Activated T-helper 17 cell treated with anti-CD3 and anti-CD28 coated beads, Interleukin-2, amount 50 U/mL, for 72 hours (primary cell): ENCODE data around the gene SOHLH1. TPM values are rescaled to one million over a fixed set of nuclear protein-coding genes. Genes with fewer than 3 reads are reported as not detected.

Experiments
- ATAC-seq: fragments of 150-1000 bp; cut with Tn5 transposase; replicated peaks from 2 replicates; pipeline ENCODE4 v1.10.0; 2021; ENCODE audit warnings: mild to moderate bottlenecking, moderate library complexity
- H3K27ac Mint-ChIP-seq: one replicate; pipeline ENCODE4 v1.8.0; 2022; ENCODE audit warnings: mixed read lengths
- H3K27me3 Mint-ChIP-seq: one replicate; pipeline ENCODE4 v1.8.0; 2022; ENCODE audit warnings: mixed read lengths
- H3K36me3 Mint-ChIP-seq: one replicate; pipeline ENCODE4 v1.8.0; 2022; ENCODE audit warnings: low read depth, mild to moderate bottlenecking, mixed read lengths
- H3K4me1 Mint-ChIP-seq: one replicate; pipeline ENCODE4 v1.8.0; 2022; ENCODE audit warnings: mixed read lengths
- H3K4me3 Mint-ChIP-seq: one replicate; pipeline ENCODE4 v1.8.0; 2022; ENCODE audit warnings: mild to moderate bottlenecking, mixed read lengths
- H3K9me3 Mint-ChIP-seq: one replicate; pipeline ENCODE4 v1.8.0; 2022; ENCODE audit warnings: mixed read lengths
- total RNA-seq, 2 donors: library from RNA; stranded (reverse); gene quantifications; one replicate each; pipeline ENCODE4 v1.2.3, GENCODE V29; 2022

The SOHLH1 gene
- total RNA-seq, 2 donors from 2014 or later: not detected

- no peak for ATAC-seq
- H3K4me1 Mint-ChIP-seq: no peaks in the 10 kb centered on the region
- peaks cover 12% of the 10 kb centered on the region for H3K9me3 Mint-ChIP-seq
- H3K4me3 Mint-ChIP-seq: no peak overlapping the region
- no peak overlapping the region for H3K27ac Mint-ChIP-seq
- H3K36me3 Mint-ChIP-seq: no peaks in the 10 kb centered on the region
- peaks cover 15% of the 10 kb centered on the region for H3K27me3 Mint-ChIP-seq
Observed at GRCh38 chr9:135650408-135650807, 48.9 kb downstream of the SOHLH1 start.

GRCh38 chr9:135649508-135649907 lies 49.8 kb downstream of the SOHLH1 start:
- H3K9me3 Mint-ChIP-seq: peaks cover 21% of the 10 kb centered on the region
- peaks cover 10% of the 10 kb centered on the region for H3K27me3 Mint-ChIP-seq

GRCh38 chr9:135648494-135649410 lies 50.5 kb downstream of the SOHLH1 start:
- H3K4me3 Mint-ChIP-seq: no peak overlapping the region
- peaks cover 10% of the 10 kb centered on the region for H3K27me3 Mint-ChIP-seq
- ATAC-seq: no peak
- H3K36me3 Mint-ChIP-seq: no peaks in the 10 kb centered on the region
- no peak overlapping the region for H3K27ac Mint-ChIP-seq
- H3K9me3 Mint-ChIP-seq: peaks cover 22% of the 10 kb centered on the region
- H3K4me1 Mint-ChIP-seq: no peaks in the 10 kb centered on the region

More at GRCh38 chr9:135649508-135649907, 49.8 kb downstream of the SOHLH1 start:
- ATAC-seq: no peak
- H3K4me3 Mint-ChIP-seq: no peak overlapping the region
- H3K27ac Mint-ChIP-seq: no peak overlapping the region
- no peaks in the 10 kb centered on the region for H3K36me3 Mint-ChIP-seq
- no peaks in the 10 kb centered on the region for H3K4me1 Mint-ChIP-seq

GRCh38 chr9:135647884-135648283 lies 51.4 kb downstream of the SOHLH1 start:
- Mint-ChIP-seq H3K4me1 (no peaks in the 10 kb centered on the region), H3K27ac (no peak overlapping the region)

GRCh38 chr9:135644631-135645218 lies 54.6 kb downstream of the SOHLH1 start:
- Mint-ChIP-seq H3K9me3 (peaks cover 24% of the 10 kb centered on the region), H3K27ac (no peak overlapping the region), H3K36me3 (no peaks in the 10 kb centered on the region), H3K4me1 (no peaks in the 10 kb centered on the region), H3K27me3 (peaks cover 16% of the 10 kb centered on the region), H3K4me3 (no peak overlapping the region)
- ATAC-seq: no peak

More at GRCh38 chr9:135647884-135648283, 51.4 kb downstream of the SOHLH1 start:
- no peak overlapping the region for H3K4me3 Mint-ChIP-seq
- no peak for ATAC-seq
- H3K9me3 Mint-ChIP-seq: peaks cover 26% of the 10 kb centered on the region
- peaks cover 13% of the 10 kb centered on the region for H3K27me3 Mint-ChIP-seq
- no peaks in the 10 kb centered on the region for H3K36me3 Mint-ChIP-seq

Other genes starting within 250 kb of the SOHLH1 start
- gene PPP1R26, start 219.7 kb downstream of the SOHLH1 start, total RNA-seq: 1 to 10 TPM; 2.5 to 3.4 TPM
- gene MRPS2, start 198.8 kb downstream of the SOHLH1 start, total RNA-seq: 10 to 100 TPM; 29.9 to 48.6 TPM
- not detected for gene LCN1, start 178.0 kb downstream of the SOHLH1 start, total RNA-seq
- not detected for gene OBP2A, start 153.4 kb downstream of the SOHLH1 start, total RNA-seq
- not detected for gene PAEP, start 137.7 kb downstream of the SOHLH1 start, total RNA-seq
- not detected for gene GLT6D1, start 59.9 kb downstream of the SOHLH1 start, total RNA-seq
- gene LCN9, start 36.2 kb downstream of the SOHLH1 start, total RNA-seq: not detected
- not detected for gene KCNT1, start 2.7 kb upstream of the SOHLH1 start, total RNA-seq
- gene CAMSAP1, start 208.1 kb upstream of the SOHLH1 start, total RNA-seq: 10 to 100 TPM; 37.8 to 46.2 TPM